K562 (cell line): ENCODE data around the gene GP2. TPM values are rescaled to one million over a fixed set of nuclear protein-coding genes. Genes with fewer than 3 reads are reported as not detected.

Source experiments
- ATAC-seq: fragments of 200-7000 bp; cut with Tn5 transposase; 3 replicates; pipeline ENCODE4 v1.9.1; 2020; ENCODE audit warnings: moderate library complexity
- BruUV-seq: library from RNA; stranded (reverse); fragments of 400-500 nt; replicated peaks from 2 replicates; lab custom pipeline; 2021; lab: Mats Ljungman, UMichigan
- CTCF ChIA-PET: fragments of 300-600 bp; formaldehyde crosslinking; extraction: SDS; loops from one replicate; lab custom pipeline; 2021; ENCODE audit warnings: low intra/inter-chr PET ratio; lab: Yijun Ruan, JAX
- POLR2A ChIA-PET: fragments of 300-600, 350-650 bp; sonication (Branson Sonifier 250); formaldehyde crosslinking; extraction: SDS; loops from one replicate; lab custom pipeline; 2021; ENCODE audit warnings: antibody characterized with exemption, inconsistent platforms; lab: Yijun Ruan, JAX
- DNase-seq, 4 experiments: peaks; one replicate each; pipeline versions ENCODE4 v3.0.0 to v3.0.0-alpha.2; 2011 to 2018; ENCODE audit warnings: low spot score in 3 of 4, mixed read lengths in 3 of 4; ENCODE audit errors: extremely low read depth in 1 of 4
- FAIRE-seq: peaks from 2 replicates; lab custom pipeline; 2011; peaks lifted over from hg19 to GRCh38; lab: Jason Lieb, UNC
- H2AFZ ChIP-seq: 2 replicates; pipeline ENCODE4 v1.6.0; 2011; ENCODE audit warnings: low read depth, low read length, control low read depth, inconsistent platforms
- H3K27ac ChIP-seq: fragments of 200-600 bp; 3 replicates; pipeline ENCODE4 v1.8.0; 2011; ENCODE audit warnings: low read depth, mild to moderate bottlenecking, control low read depth, inconsistent platforms, low read length, moderate library complexity, mixed read lengths; ENCODE audit errors: extremely low read depth
- H3K27me3 ChIP-seq, 2 experiments: fragments of 300-600 bp in 1 of 2; 2 replicates in 1 of 2; 3 replicates in 1 of 2; pipeline versions ENCODE4 v1.6.0 to v1.8.0; 2011; ENCODE audit warnings: inconsistent platforms in 2 of 2, low read length in 2 of 2, mild to moderate bottlenecking in 1 of 2, mixed read lengths in 1 of 2, moderate library complexity in 1 of 2; ENCODE audit not compliant: control insufficient read depth in 2 of 2, insufficient read depth in 2 of 2
- H3K36me3 ChIP-seq: fragments of 300-600 bp; 3 replicates; pipeline ENCODE4 v1.8.0; 2011; ENCODE audit warnings: mild to moderate bottlenecking, low read length, inconsistent platforms; ENCODE audit not compliant: control insufficient read depth, insufficient read depth
- H3K4me1 ChIP-seq, 2 experiments: fragments of 200-600 bp in 1 of 2; replicated peaks in 1 of 2; 2 replicates in 1 of 2; 3 replicates in 1 of 2; pipeline versions ENCODE4 v1.5.1 to v1.8.0; 2011; ENCODE audit warnings: inconsistent platforms in 2 of 2, low read length in 2 of 2, mild to moderate bottlenecking in 1 of 2, mixed read lengths in 1 of 2, moderate library complexity in 1 of 2; ENCODE audit not compliant: control insufficient read depth in 2 of 2, insufficient read depth in 2 of 2
- H3K4me2 ChIP-seq: 2 replicates; pipeline ENCODE4 v1.6.1; 2011; ENCODE audit warnings: low read length, control low read depth, inconsistent platforms, mixed read lengths; ENCODE audit not compliant: insufficient read depth
- H3K4me3 ChIP-seq: fragments of 200-600 bp; sonication (generic), shearing (Covaris generic); 2 replicates; pipeline ENCODE4 v1.5.1; 2016; ENCODE audit warnings: control low read depth, inconsistent platforms
- H3K79me2 ChIP-seq: fragments of 200-600 bp; 3 replicates; pipeline ENCODE4 v1.8.0; 2011; ENCODE audit warnings: low read length, inconsistent platforms; ENCODE audit not compliant: control insufficient read depth, insufficient read depth
- H3K9ac ChIP-seq, 2 experiments: 2 replicates each; pipeline versions ENCODE4 v1.6.0 to v1.6.1; 2011; ENCODE audit warnings: low read depth in 2 of 2, low read length in 2 of 2, control low read depth in 1 of 2, inconsistent platforms in 1 of 2, mild to moderate bottlenecking in 1 of 2, mixed read lengths in 1 of 2; ENCODE audit not compliant: insufficient read depth in 1 of 2
- H3K9me1 ChIP-seq: one replicate; pipeline ENCODE4 v1.6.0; 2011; ENCODE audit warnings: inconsistent platforms, mild to moderate bottlenecking, low read length, moderate library complexity; ENCODE audit not compliant: control insufficient read depth, insufficient read depth
- H3K9me3 ChIP-seq: replicated peaks from 2 replicates; pipeline ENCODE4 v1.5.1; 2011; ENCODE audit warnings: low read depth, low read length, inconsistent platforms; ENCODE audit not compliant: control insufficient read depth, insufficient read depth
- H4K20me1 ChIP-seq: replicated peaks from 2 replicates; pipeline ENCODE4 v1.6.1; 2011; ENCODE audit warnings: low read length, inconsistent platforms, mixed read lengths; ENCODE audit not compliant: control insufficient read depth, insufficient read depth
- BCL6 ChIP-seq: fragments of 250-450 bp; sonication (Bioruptor Pico); IDR thresholded peaks from 2 replicates; pipeline ENCODE4 v1.4.0; 2020
- HBP1 ChIP-seq: fragments of 450-650 bp; formaldehyde crosslinking; IDR thresholded peaks from 2 replicates; pipeline ENCODE4 v1.4.0; 2022; ENCODE audit warnings: missing genetic modification characterization
- HDAC2 ChIP-seq: fragments of 450-650 bp; IDR thresholded peaks from 2 replicates; pipeline ENCODE4 v1.6.1; 2016; ENCODE audit warnings: mild to moderate bottlenecking
- NFIC ChIP-seq: fragments of 450-650 bp; IDR thresholded peaks from 2 replicates; pipeline ENCODE4 v1.6.1; 2017; ENCODE audit warnings: mild to moderate bottlenecking, inconsistent platforms
- NR2C1 ChIP-seq, 2 experiments: fragments of 450-650 bp; IDR thresholded peaks; 2 replicates each; pipeline ENCODE4 v1.6.1; 2017; ENCODE audit warnings: mild to moderate bottlenecking in 2 of 2, antibody characterized with exemption in 1 of 2, inconsistent platforms in 1 of 2, missing compliant biosample characterization in 1 of 2, missing genetic modification characterization in 1 of 2
- NR2C2 ChIP-seq, 2 experiments: fragments of 200-800 bp in 1 of 2; sonication (Bioruptor generic) in 1 of 2; sonication (generic) in 1 of 2; formaldehyde crosslinking in 1 of 2; IDR thresholded peaks; 2 replicates each; pipeline versions ENCODE4 v1.6.1 to v1.8.0; 2016 to 2022; ENCODE audit warnings: mild to moderate bottlenecking in 1 of 2, missing compliant biosample characterization in 1 of 2, missing genetic modification characterization in 1 of 2, missing genetic modification reagents in 1 of 2
- SAP30 ChIP-seq: fragments of 200-600 bp; sonication (generic); IDR thresholded peaks from 2 replicates; pipeline ENCODE4 v1.6.1; 2012; ENCODE audit warnings: borderline replicate concordance, low read depth, mild to moderate bottlenecking, moderate library complexity, low read length, control low read depth, inconsistent platforms; ENCODE audit not compliant: insufficient read depth, poor library complexity, severe bottlenecking
- ZNF639 ChIP-seq, 2 experiments: fragments of 200-800 bp in 1 of 2; sonication (Bioruptor generic) in 1 of 2; sonication (generic) in 1 of 2; formaldehyde crosslinking in 1 of 2; IDR thresholded peaks in 1 of 2; conservative IDR thresholded peaks in 1 of 2; 2 replicates each; pipeline versions ENCODE4 v1.5.0 to v1.6.1; 2016 to 2020; ENCODE audit warnings: missing compliant biosample characterization in 1 of 2, missing genetic modification characterization in 1 of 2, missing genetic modification reagents in 1 of 2
- WGBS: fragments of 100-300 bp; shearing (Covaris generic); methylation state at CpG from one replicate; pipeline ENCODE4 v1.1.6; 2016; ENCODE audit warnings: low coverage, mixed read lengths; ENCODE audit not compliant: insufficient coverage; ENCODE audit errors: missing lambda C conversion rate; 5-methylcytosine and 5-hydroxymethylcytosine counted together
- in situ Hi-C: fragments of 300-500 bp; cut with MboI; formaldehyde crosslinking; loops from 4 replicates; pipeline ENCODE4 v1.15.0; 2018; ENCODE audit warnings: inconsistent platforms, mixed read lengths
- intact Hi-C: fragments of 100-400 bp; cut with micrococcal nuclease; formaldehyde crosslinking; loops from 2 replicates; pipeline ENCODE4 v1.14.2; 2022
- polyA plus RNA-seq, 8 experiments: library from polyadenylated mRNA; depleted of rRNA in 4 of 8; stranded (reverse) in 5 of 8; unstranded in 3 of 8; fragments of >200 nt; fragmentation: Nextera tagmentation in 2 of 8; fragmentation: Illumina TruSeq in 1 of 8; extraction: Ambion mirVana in 2 of 8; extraction: Trizol in 1 of 8; gene quantifications; 2 replicates each; pipeline versions ENCODE4 v1.2.1 to v1.2.3, GENCODE V29; 2011 to 2014; ENCODE audit warnings: inconsistent platforms in 1 of 8, missing spikeins in 1 of 8
- total RNA-seq, 7 experiments: library from RNA; depleted of rRNA in 6 of 7; stranded (reverse); fragments of >200 nt in 6 of 7; fragmentation: Illumina TruSeq in 2 of 7; extraction: Trizol in 2 of 7; gene quantifications; 2 replicates each; pipeline versions ENCODE4 v1.2.1 to v1.2.3, GENCODE V29; 2011 to 2021; ENCODE audit warnings: low replicate concordance in 1 of 7
- TF ChIP-seq, protein P1 (sequence below): fragments of 200-400 bp; formaldehyde crosslinking; IDR thresholded peaks from 2 replicates; pipeline ENCODE4 v1.6.1; 2017; ENCODE audit warnings: mild to moderate bottlenecking, low read depth, low read length, moderate library complexity

The GP2 gene
- total and polyA plus RNA-seq, 9 of the 15 experiments (the other 6 are each of a cell fraction or from before 2014, with no cell fraction given), result 5.9 TPM; not detected in 8

DNA sequence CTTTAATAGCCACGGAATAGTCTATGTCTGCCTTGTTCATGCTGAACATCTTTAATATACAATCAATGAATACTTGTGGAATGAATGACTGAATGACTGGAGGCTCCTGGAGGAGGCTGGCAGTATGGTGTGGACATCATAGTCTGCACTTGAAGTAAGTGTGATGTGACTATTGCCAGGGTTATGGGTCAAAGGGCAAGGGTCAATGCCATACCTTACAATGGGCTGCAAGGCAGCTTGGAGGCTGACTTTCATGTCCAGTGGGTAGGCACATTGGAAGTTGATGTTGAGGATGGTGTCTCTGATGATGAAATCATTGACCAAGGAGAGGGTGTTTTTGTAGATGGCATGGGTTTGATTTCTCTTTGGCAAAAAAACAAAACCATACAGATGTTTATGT, 7.9 kb downstream of the GP2 start:
- no peaks in the 10 kb centered on the region for H3K9me1 ChIP-seq
- no peaks in the 10 kb centered on the region for H3K4me1 ChIP-seq
- TF ChIP-seq NR2C2 (CRISPR knock-in tag; IDR thresholded peaks at IDR 0.05) (no peak), NR2C2 (tag; IDR thresholded peaks at IDR 0.05) (peak; percentile 43; the same call in 1 of the 2 replicates), NR2C1 (IDR thresholded peaks at IDR 0.05) (peak; percentile 81), NR2C1 (tag; IDR thresholded peaks at IDR 0.05) (peak; percentile 73), NFIC (no peak), SAP30 (no peak)
- H3K27ac ChIP-seq, result no peak overlapping the region
- 0% methylated on average over 1 of the region's 1 CpG for WGBS
- H4K20me1 ChIP-seq, result peaks cover 3% of the 10 kb centered on the region; the same call in 1 of the 2 replicates
- H3K27me3 ChIP-seq, result peaks cover 0 to 6% of the 10 kb centered on the region in 2 experiments; a peak in 2 of 5 replicates
- in situ Hi-C loops (no loop called here), intact Hi-C loops (no loop called here)
- DNase-seq (no peak), ATAC-seq (no peak), FAIRE-seq (no peak)
- H3K9me3 ChIP-seq, result no peaks in the 10 kb centered on the region
- ChIA-PET POLR2A (no interaction called here), CTCF (no interaction called here)
- no peak overlapping the region for H3K9ac ChIP-seq
- H2AFZ ChIP-seq, result no peak overlapping the region
- no TSS peak for BruUV-seq
- no peak overlapping the region for H3K4me2 ChIP-seq
- H3K79me2 ChIP-seq, result no peaks in the 10 kb centered on the region
- H3K4me3 ChIP-seq, result no peak overlapping the region
- H3K36me3 ChIP-seq, result no peaks in the 10 kb centered on the region

GRCh38 chr16:20318437-20318836, 8.9 kb downstream of the GP2 start:
- FAIRE-seq (no peak), ATAC-seq (no peak), DNase-seq (no peak)
- no peaks in the 10 kb centered on the region for H3K27me3 ChIP-seq
- no TSS peak for BruUV-seq
- H3K9me1 ChIP-seq, result no peaks in the 10 kb centered on the region
- no peaks in the 10 kb centered on the region for H3K36me3 ChIP-seq
- ChIA-PET POLR2A (no interaction called here), CTCF (no interaction called here)
- no peak for TF ChIP-seq HBP1 (CRISPR knock-in tag)
- no peak for TF ChIP-seq ZNF639 (CRISPR knock-in tag; conservative IDR thresholded peaks at IDR 0.05 in 1 of 2, IDR thresholded peaks at IDR 0.05 in 1 of 2)
- no peak for TF ChIP-seq BCL6 (CRISPR knock-in tag)
- no peak for TF ChIP-seq HDAC2
- TF ChIP-seq, protein P1, sequence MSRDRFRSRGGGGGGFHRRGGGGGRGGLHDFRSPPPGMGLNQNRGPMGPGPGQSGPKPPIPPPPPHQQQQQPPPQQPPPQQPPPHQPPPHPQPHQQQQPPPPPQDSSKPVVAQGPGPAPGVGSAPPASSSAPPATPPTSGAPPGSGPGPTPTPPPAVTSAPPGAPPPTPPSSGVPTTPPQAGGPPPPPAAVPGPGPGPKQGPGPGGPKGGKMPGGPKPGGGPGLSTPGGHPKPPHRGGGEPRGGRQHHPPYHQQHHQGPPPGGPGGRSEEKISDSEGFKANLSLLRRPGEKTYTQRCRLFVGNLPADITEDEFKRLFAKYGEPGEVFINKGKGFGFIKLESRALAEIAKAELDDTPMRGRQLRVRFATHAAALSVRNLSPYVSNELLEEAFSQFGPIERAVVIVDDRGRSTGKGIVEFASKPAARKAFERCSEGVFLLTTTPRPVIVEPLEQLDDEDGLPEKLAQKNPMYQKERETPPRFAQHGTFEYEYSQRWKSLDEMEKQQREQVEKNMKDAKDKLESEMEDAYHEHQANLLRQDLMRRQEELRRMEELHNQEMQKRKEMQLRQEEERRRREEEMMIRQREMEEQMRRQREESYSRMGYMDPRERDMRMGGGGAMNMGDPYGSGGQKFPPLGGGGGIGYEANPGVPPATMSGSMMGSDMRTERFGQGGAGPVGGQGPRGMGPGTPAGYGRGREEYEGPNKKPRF, result no peak
- no peak for TF ChIP-seq NFIC
- H3K79me2 ChIP-seq, result no peaks in the 10 kb centered on the region
- in situ Hi-C loops (no loop called here), intact Hi-C loops (no loop called here)
- H3K4me3 ChIP-seq, result no peak overlapping the region
- no peak overlapping the region for H3K27ac ChIP-seq
- peaks cover 3% of the 10 kb centered on the region; the same call in 1 of the 2 replicates for H4K20me1 ChIP-seq
- H3K9ac ChIP-seq, result no peak overlapping the region
- H3K4me1 ChIP-seq, result no peaks in the 10 kb centered on the region
- no peaks in the 10 kb centered on the region for H3K9me3 ChIP-seq
- 2% methylated on average over 3 of the region's 3 CpGs for WGBS
- H3K4me2 ChIP-seq, result no peak overlapping the region
- H2AFZ ChIP-seq, result no peak overlapping the region
